DOHH2 (cell line): ENCODE results near the gene FNBP1L.

Experiments used
- H3F3A ChIP-seq: fragments of 200-600 bp; sonication (generic), shearing (Covaris generic); 2 replicates; pipeline ENCODE4 v1.6.0; 2016; ENCODE audit warnings: antibody characterized with exemption, mild to moderate bottlenecking; ENCODE audit not compliant: control insufficient read depth, insufficient read depth
- H3K27ac ChIP-seq: fragments of 200-600 bp; sonication (generic); 2 replicates; pipeline ENCODE4 v1.5.1; 2014; ENCODE audit warnings: low read depth, mild to moderate bottlenecking, low read length, moderate library complexity
- H3K27me3 ChIP-seq: fragments of 200-600 bp; sonication (generic); 2 replicates; pipeline ENCODE4 v1.6.1; 2014; ENCODE audit warnings: mild to moderate bottlenecking, low read length, mixed read lengths; ENCODE audit not compliant: control insufficient read depth
- H3K36me3 ChIP-seq: fragments of 200-600 bp; sonication (generic); 2 replicates; pipeline ENCODE4 v1.6.1; 2014; ENCODE audit warnings: mild to moderate bottlenecking, low read length, moderate library complexity, mixed read lengths; ENCODE audit not compliant: control insufficient read depth
- H3K4me1 ChIP-seq: fragments of 200-600 bp; sonication (generic); 2 replicates; pipeline ENCODE4 v1.6.1; 2014; ENCODE audit warnings: mild to moderate bottlenecking, low read length, mixed read lengths; ENCODE audit not compliant: control insufficient read depth
- H3K4me2 ChIP-seq: fragments of 200-600 bp; sonication (generic); 2 replicates; pipeline ENCODE4 v1.6.0; 2014; ENCODE audit warnings: mild to moderate bottlenecking, low read length, moderate library complexity
- H3K4me3 ChIP-seq: fragments of 200-600 bp; sonication (generic); 2 replicates; pipeline ENCODE4 v1.5.1; 2014; ENCODE audit warnings: mild to moderate bottlenecking, low read length, mixed read lengths
- H3K79me2 ChIP-seq: fragments of 200-600 bp; sonication (generic); 2 replicates; pipeline ENCODE4 v1.6.1; 2014; ENCODE audit warnings: mild to moderate bottlenecking, low read length, mixed read lengths; ENCODE audit not compliant: control insufficient read depth
- H3K9me2 ChIP-seq: fragments of 200-600 bp; sonication (generic); replicated peaks from 2 replicates; pipeline ENCODE4 v1.6.1; 2014; ENCODE audit warnings: mild to moderate bottlenecking, low read length, mixed read lengths; ENCODE audit not compliant: control insufficient read depth
- H3K9me3 ChIP-seq: fragments of 200-600 bp; sonication (generic); 2 replicates; pipeline ENCODE4 v1.6.1; 2014; ENCODE audit warnings: antibody characterized with exemption, low read length, mixed read lengths; ENCODE audit not compliant: control insufficient read depth, insufficient read depth
- H4K20me1 ChIP-seq: fragments of 200-600 bp; sonication (generic); 2 replicates; pipeline ENCODE4 v1.6.0; 2014; ENCODE audit warnings: low read depth, mild to moderate bottlenecking, antibody characterized with exemption, low read length, moderate library complexity; ENCODE audit not compliant: control insufficient read depth, insufficient read depth
- CTCF ChIP-seq: fragments of 200-600 bp; sonication (generic); IDR thresholded peaks from one replicate; pipeline ENCODE4 v1.5.1; 2014; ENCODE audit warnings: antibody characterized with exemption, mild to moderate bottlenecking, low read depth, low read length; ENCODE audit not compliant: poor library complexity, severe bottlenecking
- EZH2phosphoT487 ChIP-seq: fragments of 200-600 bp; sonication (generic); IDR thresholded peaks from 2 replicates; pipeline ENCODE4 v1.6.1; 2017; ENCODE audit warnings: borderline replicate concordance, mild to moderate bottlenecking, antibody characterized with exemption, low read length, moderate library complexity, mixed read lengths

FNBP1L gene

DNA sequence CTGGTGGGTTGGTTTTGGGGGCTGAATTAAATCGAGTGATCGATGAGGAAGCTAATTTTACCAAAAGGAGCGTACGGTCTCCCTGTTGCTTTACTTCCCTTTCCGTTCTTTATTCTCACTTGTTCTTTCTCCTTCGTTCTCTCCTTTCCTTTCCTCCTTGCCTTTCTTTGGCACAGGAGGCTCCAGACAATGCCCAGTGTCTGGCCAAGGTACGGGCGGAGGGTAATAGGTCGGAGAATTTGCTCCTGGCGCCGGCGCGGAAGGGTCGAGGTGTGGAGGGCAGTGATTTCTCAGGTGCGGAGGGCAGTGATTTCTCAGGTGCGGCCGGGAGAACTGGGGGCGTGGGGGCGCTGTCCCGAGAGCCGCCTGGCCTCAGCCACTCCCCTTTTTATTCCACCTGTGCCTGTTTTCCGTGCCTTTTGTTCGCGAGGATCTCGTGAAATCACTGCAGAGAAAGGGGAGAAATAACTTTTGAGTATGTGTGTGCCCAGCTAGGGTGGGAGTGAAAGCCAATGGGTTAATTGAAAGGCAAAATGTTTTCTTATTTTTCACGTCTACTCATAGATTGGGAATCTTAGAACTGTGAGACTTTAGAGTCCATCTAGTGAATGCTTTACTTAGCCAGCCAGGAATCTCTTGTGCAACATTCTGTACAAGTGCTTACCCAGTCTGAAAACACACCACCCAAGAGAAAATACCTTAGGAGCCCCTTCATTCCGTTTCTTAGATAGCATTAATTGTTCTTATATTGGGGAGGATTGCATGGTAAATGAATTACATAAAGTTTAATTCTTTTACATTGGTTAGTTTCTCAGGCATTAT lies 1.3 kb downstream of the FNBP1L start:
- Histone ChIP-seq H3K4me1 (peaks cover 27% of the 10 kb centered on the region), H4K20me1 (no peaks in the 10 kb centered on the region), H3K4me2 (peak overlapping the region; percentile 89), H3F3A (peaks cover 13% of the 10 kb centered on the region), H3K79me2 (no peaks in the 10 kb centered on the region), H3K9me2 (no peaks in the 10 kb centered on the region), H3K36me3 (no peaks in the 10 kb centered on the region), H3K27ac (no peak overlapping the region), H3K27me3 (peaks cover 49% of the 10 kb centered on the region), H3K9me3 (no peaks in the 10 kb centered on the region), H3K4me3 (peak overlapping the region; percentile 73)
- peak; percentile 79; the same call in 1 of the 2 replicates for TF ChIP-seq EZH2phosphoT487
- TF ChIP-seq CTCF, result peak; percentile 23

GRCh38 chr1:93450321-93450720 lies 2.4 kb downstream of the FNBP1L start:
- Histone ChIP-seq H3K4me3 (no peak overlapping the region), H3K4me1 (peaks cover 27% of the 10 kb centered on the region), H3K79me2 (no peaks in the 10 kb centered on the region), H3K36me3 (no peaks in the 10 kb centered on the region), H3K4me2 (no peak overlapping the region), H4K20me1 (no peaks in the 10 kb centered on the region), H3K27ac (no peak overlapping the region), H3K27me3 (peaks cover 49% of the 10 kb centered on the region), H3K9me3 (no peaks in the 10 kb centered on the region), H3F3A (peaks cover 13% of the 10 kb centered on the region), H3K9me2 (no peaks in the 10 kb centered on the region)
- no peak for TF ChIP-seq EZH2phosphoT487
- TF ChIP-seq CTCF, result no peak

- no peak overlapping the region for H3K4me2 ChIP-seq
- peaks cover 26% of the 10 kb centered on the region for H3K27me3 ChIP-seq
- no peak overlapping the region for H3K4me3 ChIP-seq
- H3K79me2 ChIP-seq, result no peaks in the 10 kb centered on the region
- peaks cover 9% of the 10 kb centered on the region for H3F3A ChIP-seq
- no peak overlapping the region for H3K27ac ChIP-seq
- H3K4me1 ChIP-seq, result peaks cover 13% of the 10 kb centered on the region
- no peaks in the 10 kb centered on the region for H3K9me3 ChIP-seq
- no peaks in the 10 kb centered on the region for H4K20me1 ChIP-seq
- H3K36me3 ChIP-seq, result no peaks in the 10 kb centered on the region
- TF ChIP-seq EZH2phosphoT487, result no peak
- no peak for TF ChIP-seq CTCF
- no peaks in the 10 kb centered on the region for H3K9me2 ChIP-seq
Observed at GRCh38 chr1:93453911-93454310, 6.0 kb downstream of the FNBP1L start.
